ENCODE data around the gene NTM. TPM values are rescaled to one million over a fixed set of nuclear protein-coding genes. Genes with fewer than 3 reads are reported as not detected.
A peak's percentile ranks its signal among the peaks of the same experiment; 100 is the strongest.

Gene NTM
- total RNA-seq, 1 donor from 2014 or later, result 4.3 TPM

DNA sequence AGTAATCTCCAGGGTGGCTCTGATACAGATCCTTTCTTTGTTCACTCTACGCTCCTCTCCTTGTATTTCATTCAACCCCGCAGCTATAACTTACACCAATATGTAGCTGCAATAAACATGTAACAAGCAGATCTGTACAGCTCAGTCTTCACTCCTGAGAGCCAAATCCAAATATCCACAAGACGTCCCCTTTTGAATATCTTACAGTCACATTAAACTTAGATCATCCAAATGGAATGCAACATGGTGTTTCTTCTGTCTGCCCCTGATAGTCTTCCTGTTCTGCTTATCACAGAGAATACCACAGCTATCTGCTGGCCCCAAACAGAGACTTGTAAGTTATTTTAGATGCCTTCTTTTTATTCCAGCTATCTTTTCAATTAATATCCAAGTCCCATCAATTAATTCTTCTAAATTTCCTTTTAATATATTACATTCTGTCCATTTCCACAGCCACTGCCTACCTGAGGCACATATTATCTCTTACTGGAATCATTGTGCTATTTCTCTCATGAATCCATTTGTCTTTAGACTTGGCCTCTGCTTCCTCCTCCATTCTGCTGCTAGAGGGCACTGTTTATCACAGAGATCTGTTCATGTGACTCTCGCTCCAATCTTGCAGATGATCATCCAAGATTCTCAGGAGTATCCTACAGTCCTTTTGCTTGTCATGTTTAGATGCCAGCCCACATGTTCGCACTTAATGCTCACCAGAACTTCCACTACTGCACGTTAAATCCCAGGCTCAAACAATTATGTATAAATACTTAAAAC lies 908.6 kb downstream of the NTM start:
- H3K4me3 Mint-ChIP-seq (ENCODE audit: low read depth), result no peak overlapping the region
- no peaks in the 10 kb centered on the region for H3K9me3 Mint-ChIP-seq (ENCODE audit: low read depth)
- peaks cover 4% of the 10 kb centered on the region for H3K4me1 Mint-ChIP-seq (ENCODE audit: low read depth)
- no peaks in the 10 kb centered on the region for H3K36me3 Mint-ChIP-seq (ENCODE audit: insufficient read depth)
- TF ChIP-seq CTCF (IDR thresholded peaks at IDR 0.05; ENCODE audit: unreplicated experiment), result peak; percentile 32
- peaks cover 13% of the 10 kb centered on the region for H3K27me3 Mint-ChIP-seq
- no peak for DNase-seq (ENCODE audit: low spot score, unreplicated experiment)
- H3K27ac Mint-ChIP-seq, result no peak overlapping the region

- no peak for TF ChIP-seq CTCF (IDR thresholded peaks at IDR 0.05; ENCODE audit: unreplicated experiment)
- no peak for DNase-seq (ENCODE audit: low spot score, unreplicated experiment)
- Mint-ChIP-seq H3K9me3 (ENCODE audit: low read depth) (no peaks in the 10 kb centered on the region), H3K4me3 (ENCODE audit: low read depth) (no peak overlapping the region), H3K36me3 (ENCODE audit: insufficient read depth) (no peaks in the 10 kb centered on the region), H3K27ac (no peak overlapping the region), H3K4me1 (ENCODE audit: low read depth) (peaks cover 4% of the 10 kb centered on the region), H3K27me3 (peaks cover 46% of the 10 kb centered on the region)
Measured at GRCh38 chr11:132284048-132284447, 913.6 kb downstream of the NTM start.

DNA sequence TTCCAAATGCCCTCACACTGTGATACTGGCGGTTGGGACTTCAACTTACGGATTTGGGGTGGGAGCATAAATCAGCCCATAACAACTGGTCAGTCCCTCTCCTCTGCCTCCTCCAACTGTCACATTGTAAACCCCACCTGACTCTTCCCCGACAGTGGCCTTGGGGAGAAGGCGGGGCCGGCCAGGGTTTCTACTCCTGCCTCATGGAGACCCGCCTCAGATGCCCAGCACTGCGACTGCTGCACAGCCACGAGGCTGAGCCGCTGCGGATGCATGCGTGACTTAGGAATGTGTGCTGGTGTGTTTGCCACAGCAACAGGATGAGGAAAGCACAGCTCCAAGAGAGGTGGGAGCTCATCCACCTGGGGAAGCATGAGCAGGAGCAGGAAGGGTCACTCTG lies 914.2 kb downstream of the NTM start:
- no peak overlapping the region for H3K4me3 Mint-ChIP-seq (ENCODE audit: low read depth)
- no peaks in the 10 kb centered on the region for H3K36me3 Mint-ChIP-seq (ENCODE audit: insufficient read depth)
- H3K27ac Mint-ChIP-seq, result no peak overlapping the region
- H3K9me3 Mint-ChIP-seq (ENCODE audit: low read depth), result no peaks in the 10 kb centered on the region
- no peak for DNase-seq (ENCODE audit: low spot score, unreplicated experiment)
- no peak for TF ChIP-seq CTCF (IDR thresholded peaks at IDR 0.05; ENCODE audit: unreplicated experiment)
- peaks cover 4% of the 10 kb centered on the region for H3K4me1 Mint-ChIP-seq (ENCODE audit: low read depth)
- peaks cover 50% of the 10 kb centered on the region for H3K27me3 Mint-ChIP-seq

GRCh38 chr11:132285631-132286030 lies 915.2 kb downstream of the NTM start:
- no peak overlapping the region for H3K4me3 Mint-ChIP-seq (ENCODE audit: low read depth)

GRCh38 chr11:132286106-132286505 lies 915.7 kb downstream of the NTM start:
- no peak for TF ChIP-seq CTCF (IDR thresholded peaks at IDR 0.05; ENCODE audit: unreplicated experiment)
- no peak for DNase-seq (ENCODE audit: low spot score, unreplicated experiment)
- H3K9me3 Mint-ChIP-seq (ENCODE audit: low read depth), result no peaks in the 10 kb centered on the region
- no peak overlapping the region for H3K4me3 Mint-ChIP-seq (ENCODE audit: low read depth)
- H3K4me1 Mint-ChIP-seq (ENCODE audit: low read depth), result peaks cover 4% of the 10 kb centered on the region
- peaks cover 57% of the 10 kb centered on the region for H3K27me3 Mint-ChIP-seq
- H3K27ac Mint-ChIP-seq, result no peak overlapping the region
- no peaks in the 10 kb centered on the region for H3K36me3 Mint-ChIP-seq (ENCODE audit: insufficient read depth)

More at GRCh38 chr11:132285631-132286030, 915.2 kb downstream of the NTM start:
- Mint-ChIP-seq H3K9me3 (ENCODE audit: low read depth) (no peaks in the 10 kb centered on the region), H3K36me3 (ENCODE audit: insufficient read depth) (no peaks in the 10 kb centered on the region), H3K4me1 (ENCODE audit: low read depth) (peaks cover 4% of the 10 kb centered on the region), H3K27ac (no peak overlapping the region), H3K27me3 (peaks cover 54% of the 10 kb centered on the region)
- TF ChIP-seq CTCF (IDR thresholded peaks at IDR 0.05; ENCODE audit: unreplicated experiment), result no peak
- DNase-seq (ENCODE audit: low spot score, unreplicated experiment), result no peak
